Panc1 (cell line): Measurements from ENCODE around the gene INPP4A.
"Not testable (repeated sequence)": the region's sequence is repeated elsewhere in the genome, so short reads cannot be mapped to it uniquely, and the experiment has no call there.

Source experiments
- POLR2AphosphoS5 ChIP-seq: IDR thresholded peaks from 2 replicates; pipeline ENCODE4 v1.6.1; 2012; ENCODE audit warnings: mild to moderate bottlenecking, low read depth, low read length, moderate library complexity
- SIN3A ChIP-seq: IDR thresholded peaks from 2 replicates; pipeline ENCODE4 v1.6.1; 2012; ENCODE audit warnings: low read depth, mild to moderate bottlenecking, low read length, moderate library complexity, borderline replicate concordance; ENCODE audit not compliant: insufficient read depth
- TF ChIP-seq, protein P1 (sequence below): fragments of 450-650 bp; IDR thresholded peaks from 2 replicates; pipeline ENCODE4 v1.5.1; 2017; ENCODE audit warnings: mild to moderate bottlenecking
- TF ChIP-seq, protein P2 (sequence below), 2 experiments: IDR thresholded peaks; 2 replicates each; pipeline ENCODE4 v1.6.1; 2011 to 2012; ENCODE audit warnings: low read depth in 2 of 2, control low read depth in 1 of 2, low read length in 1 of 2, mild to moderate bottlenecking in 1 of 2, moderate library complexity in 1 of 2; ENCODE audit not compliant: insufficient read depth in 1 of 2

DNA sequence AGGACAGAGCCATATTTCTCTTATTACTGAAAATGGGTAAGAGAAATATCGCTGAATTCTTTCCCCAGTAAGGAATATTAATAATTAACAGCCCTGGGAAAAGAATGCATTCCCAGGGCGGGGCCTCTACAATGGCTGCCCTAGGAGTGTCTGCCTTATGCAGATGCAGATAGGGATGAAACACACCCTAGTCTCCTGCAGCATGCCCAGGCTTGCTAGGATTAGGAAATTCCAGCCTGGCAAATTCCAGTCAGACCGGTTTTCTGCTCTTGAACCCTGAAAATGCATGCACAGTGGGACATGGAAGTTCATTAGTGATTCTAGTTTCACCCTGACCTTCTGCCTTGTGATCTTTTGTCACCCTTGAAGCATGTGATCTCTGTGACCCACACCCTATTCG is 9.0 kb upstream of the INPP4A start:
- TF ChIP-seq, protein P1, sequence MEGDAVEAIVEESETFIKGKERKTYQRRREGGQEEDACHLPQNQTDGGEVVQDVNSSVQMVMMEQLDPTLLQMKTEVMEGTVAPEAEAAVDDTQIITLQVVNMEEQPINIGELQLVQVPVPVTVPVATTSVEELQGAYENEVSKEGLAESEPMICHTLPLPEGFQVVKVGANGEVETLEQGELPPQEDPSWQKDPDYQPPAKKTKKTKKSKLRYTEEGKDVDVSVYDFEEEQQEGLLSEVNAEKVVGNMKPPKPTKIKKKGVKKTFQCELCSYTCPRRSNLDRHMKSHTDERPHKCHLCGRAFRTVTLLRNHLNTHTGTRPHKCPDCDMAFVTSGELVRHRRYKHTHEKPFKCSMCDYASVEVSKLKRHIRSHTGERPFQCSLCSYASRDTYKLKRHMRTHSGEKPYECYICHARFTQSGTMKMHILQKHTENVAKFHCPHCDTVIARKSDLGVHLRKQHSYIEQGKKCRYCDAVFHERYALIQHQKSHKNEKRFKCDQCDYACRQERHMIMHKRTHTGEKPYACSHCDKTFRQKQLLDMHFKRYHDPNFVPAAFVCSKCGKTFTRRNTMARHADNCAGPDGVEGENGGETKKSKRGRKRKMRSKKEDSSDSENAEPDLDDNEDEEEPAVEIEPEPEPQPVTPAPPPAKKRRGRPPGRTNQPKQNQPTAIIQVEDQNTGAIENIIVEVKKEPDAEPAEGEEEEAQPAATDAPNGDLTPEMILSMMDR = not testable (repeated sequence)
- not testable (repeated sequence) for TF ChIP-seq SIN3A, POLR2AphosphoS5
- TF ChIP-seq, protein P2, sequence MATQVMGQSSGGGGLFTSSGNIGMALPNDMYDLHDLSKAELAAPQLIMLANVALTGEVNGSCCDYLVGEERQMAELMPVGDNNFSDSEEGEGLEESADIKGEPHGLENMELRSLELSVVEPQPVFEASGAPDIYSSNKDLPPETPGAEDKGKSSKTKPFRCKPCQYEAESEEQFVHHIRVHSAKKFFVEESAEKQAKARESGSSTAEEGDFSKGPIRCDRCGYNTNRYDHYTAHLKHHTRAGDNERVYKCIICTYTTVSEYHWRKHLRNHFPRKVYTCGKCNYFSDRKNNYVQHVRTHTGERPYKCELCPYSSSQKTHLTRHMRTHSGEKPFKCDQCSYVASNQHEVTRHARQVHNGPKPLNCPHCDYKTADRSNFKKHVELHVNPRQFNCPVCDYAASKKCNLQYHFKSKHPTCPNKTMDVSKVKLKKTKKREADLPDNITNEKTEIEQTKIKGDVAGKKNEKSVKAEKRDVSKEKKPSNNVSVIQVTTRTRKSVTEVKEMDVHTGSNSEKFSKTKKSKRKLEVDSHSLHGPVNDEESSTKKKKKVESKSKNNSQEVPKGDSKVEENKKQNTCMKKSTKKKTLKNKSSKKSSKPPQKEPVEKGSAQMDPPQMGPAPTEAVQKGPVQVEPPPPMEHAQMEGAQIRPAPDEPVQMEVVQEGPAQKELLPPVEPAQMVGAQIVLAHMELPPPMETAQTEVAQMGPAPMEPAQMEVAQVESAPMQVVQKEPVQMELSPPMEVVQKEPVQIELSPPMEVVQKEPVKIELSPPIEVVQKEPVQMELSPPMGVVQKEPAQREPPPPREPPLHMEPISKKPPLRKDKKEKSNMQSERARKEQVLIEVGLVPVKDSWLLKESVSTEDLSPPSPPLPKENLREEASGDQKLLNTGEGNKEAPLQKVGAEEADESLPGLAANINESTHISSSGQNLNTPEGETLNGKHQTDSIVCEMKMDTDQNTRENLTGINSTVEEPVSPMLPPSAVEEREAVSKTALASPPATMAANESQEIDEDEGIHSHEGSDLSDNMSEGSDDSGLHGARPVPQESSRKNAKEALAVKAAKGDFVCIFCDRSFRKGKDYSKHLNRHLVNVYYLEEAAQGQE (IDR thresholded peaks at IDR 0.05; ENCODE audit: insufficient read depth in 1 of 2, low read depth in 2 of 2, low read length in 1 of 2) = not testable (repeated sequence)
